Panc1 (cell line): ENCODE results near the gene GYPC. TPM values are rescaled to one million over a fixed set of nuclear protein-coding genes. Genes with fewer than 3 reads are reported as not detected.

Source experiments
- ATAC-seq: fragments of 200-7000 bp; cut with Tn5 transposase; 2 replicates; pipeline ENCODE4 v1.9.1; 2020; ENCODE audit warnings: mild to moderate bottlenecking, moderate library complexity
- BruUV-seq: library from RNA; stranded (reverse); fragments of 400-500 nt; replicated peaks from 2 replicates; lab custom pipeline; 2021; lab: Mats Ljungman, UMichigan
- CTCF ChIA-PET: fragments of 300-600 bp; sonication (Branson Sonifier 250); formaldehyde crosslinking; loops from one replicate; lab custom pipeline; 2022; ENCODE audit warnings: antibody characterized with exemption; lab: Charles Lee
- POLR2A ChIA-PET: fragments of 300-600 bp; sonication (Branson Sonifier 250); formaldehyde crosslinking; loops from one replicate; lab custom pipeline; 2022; ENCODE audit warnings: antibody characterized with exemption; lab: Charles Lee
- DNase-seq: peaks from one replicate; pipeline ENCODE4 v3.0.0-alpha.2; 2010; ENCODE audit warnings: low read depth, low spot score
- H3K27ac ChIP-seq: 2 replicates; pipeline ENCODE4 v1.5.1; 2011; ENCODE audit warnings: mild to moderate bottlenecking, low read length, inconsistent platforms
- H3K27me3 ChIP-seq: fragments of 200-500 bp; sonication (Bioruptor generic); 2 replicates; pipeline ENCODE4 v1.6.0; 2014; ENCODE audit warnings: low read length, inconsistent platforms; ENCODE audit not compliant: control insufficient read depth, insufficient read depth
- H3K36me3 ChIP-seq: fragments of 200-500 bp; sonication (Bioruptor generic); 2 replicates; pipeline ENCODE4 v1.5.1; 2014; ENCODE audit warnings: inconsistent platforms, mild to moderate bottlenecking, low read length, moderate library complexity; ENCODE audit not compliant: control insufficient read depth, insufficient read depth
- H3K4me1 ChIP-seq: 2 replicates; pipeline ENCODE4 v1.5.1; 2011; ENCODE audit warnings: inconsistent platforms, mild to moderate bottlenecking, low read length, moderate library complexity; ENCODE audit not compliant: control insufficient read depth, insufficient read depth
- H3K4me3 ChIP-seq, 2 experiments: 2 replicates each; pipeline ENCODE4 v1.5.1; 2011 to 2012; ENCODE audit warnings: low read depth in 2 of 2, low read length in 2 of 2, mild to moderate bottlenecking in 2 of 2, inconsistent platforms in 1 of 2, moderate library complexity in 1 of 2
- H3K9me3 ChIP-seq: fragments of 200-500 bp; sonication (Bioruptor generic); 2 replicates; pipeline ENCODE4 v1.5.1; 2014; ENCODE audit warnings: low read depth, mild to moderate bottlenecking, inconsistent platforms, low read length, moderate library complexity; ENCODE audit not compliant: control insufficient read depth, insufficient read depth
- CTCF ChIP-seq: fragments of 450-650 bp; IDR thresholded peaks from 2 replicates; pipeline ENCODE4 v1.5.1; 2017; ENCODE audit warnings: mild to moderate bottlenecking
- POLR2AphosphoS5 ChIP-seq: IDR thresholded peaks from 2 replicates; pipeline ENCODE4 v1.6.1; 2012; ENCODE audit warnings: mild to moderate bottlenecking, low read depth, low read length, moderate library complexity
- SIN3A ChIP-seq: IDR thresholded peaks from 2 replicates; pipeline ENCODE4 v1.6.1; 2012; ENCODE audit warnings: low read depth, mild to moderate bottlenecking, low read length, moderate library complexity, borderline replicate concordance; ENCODE audit not compliant: insufficient read depth
- TCF7L2 ChIP-seq: IDR thresholded peaks from 2 replicates; pipeline ENCODE4 v1.6.1; 2011; ENCODE audit warnings: mild to moderate bottlenecking, low read depth, low read length, inconsistent platforms
- in situ Hi-C: cut with HindIII; loops from 2 replicates; pipeline ENCODE4 v1.10.0; 2016; ENCODE audit warnings: low sequenced_read_pairs, low pct_unique_long_range_greater_than_20kb
- intact Hi-C: fragments of 100-400 bp; cut with micrococcal nuclease; formaldehyde crosslinking; loops from one replicate; pipeline ENCODE4 v1.10.0; 2022; ENCODE audit not compliant: unreplicated experiment
- total RNA-seq: library from RNA; stranded (reverse); gene quantifications from one replicate; pipeline ENCODE4 v1.2.1, GENCODE V29; 2021; ENCODE audit not compliant: unreplicated experiment
- TF ChIP-seq, protein P1 (sequence below), 2 experiments: IDR thresholded peaks; 2 replicates each; pipeline ENCODE4 v1.6.1; 2011 to 2012; ENCODE audit warnings: low read depth in 2 of 2, control low read depth in 1 of 2, low read length in 1 of 2, mild to moderate bottlenecking in 1 of 2, moderate library complexity in 1 of 2; ENCODE audit not compliant: insufficient read depth in 1 of 2

Gene GYPC
- total RNA-seq, 1 experiment from 2014 or later, result 0.57 TPM

- ATAC-seq (no peak), DNase-seq (no peak)
- CTCF ChIA-PET, result interaction anchor here (0.5 kb wide), 1 partner anchor 297 kb away, joined by 7 read pairs; no protein-coding TSS in a partner anchor
- no peak overlapping the region for H3K4me3 ChIP-seq
- in situ Hi-C loops, result no loop called here
- no peak for TF ChIP-seq TCF7L2
- TF ChIP-seq POLR2AphosphoS5, result no peak
- TF ChIP-seq CTCF, result no peak
- TF ChIP-seq, protein P1, sequence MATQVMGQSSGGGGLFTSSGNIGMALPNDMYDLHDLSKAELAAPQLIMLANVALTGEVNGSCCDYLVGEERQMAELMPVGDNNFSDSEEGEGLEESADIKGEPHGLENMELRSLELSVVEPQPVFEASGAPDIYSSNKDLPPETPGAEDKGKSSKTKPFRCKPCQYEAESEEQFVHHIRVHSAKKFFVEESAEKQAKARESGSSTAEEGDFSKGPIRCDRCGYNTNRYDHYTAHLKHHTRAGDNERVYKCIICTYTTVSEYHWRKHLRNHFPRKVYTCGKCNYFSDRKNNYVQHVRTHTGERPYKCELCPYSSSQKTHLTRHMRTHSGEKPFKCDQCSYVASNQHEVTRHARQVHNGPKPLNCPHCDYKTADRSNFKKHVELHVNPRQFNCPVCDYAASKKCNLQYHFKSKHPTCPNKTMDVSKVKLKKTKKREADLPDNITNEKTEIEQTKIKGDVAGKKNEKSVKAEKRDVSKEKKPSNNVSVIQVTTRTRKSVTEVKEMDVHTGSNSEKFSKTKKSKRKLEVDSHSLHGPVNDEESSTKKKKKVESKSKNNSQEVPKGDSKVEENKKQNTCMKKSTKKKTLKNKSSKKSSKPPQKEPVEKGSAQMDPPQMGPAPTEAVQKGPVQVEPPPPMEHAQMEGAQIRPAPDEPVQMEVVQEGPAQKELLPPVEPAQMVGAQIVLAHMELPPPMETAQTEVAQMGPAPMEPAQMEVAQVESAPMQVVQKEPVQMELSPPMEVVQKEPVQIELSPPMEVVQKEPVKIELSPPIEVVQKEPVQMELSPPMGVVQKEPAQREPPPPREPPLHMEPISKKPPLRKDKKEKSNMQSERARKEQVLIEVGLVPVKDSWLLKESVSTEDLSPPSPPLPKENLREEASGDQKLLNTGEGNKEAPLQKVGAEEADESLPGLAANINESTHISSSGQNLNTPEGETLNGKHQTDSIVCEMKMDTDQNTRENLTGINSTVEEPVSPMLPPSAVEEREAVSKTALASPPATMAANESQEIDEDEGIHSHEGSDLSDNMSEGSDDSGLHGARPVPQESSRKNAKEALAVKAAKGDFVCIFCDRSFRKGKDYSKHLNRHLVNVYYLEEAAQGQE (IDR thresholded peaks at IDR 0.05; ENCODE audit: insufficient read depth in 1 of 2, low read depth in 2 of 2, low read length in 1 of 2), result no peak
- TF ChIP-seq SIN3A, result no peak
- POLR2A ChIA-PET, result no interaction called here
- no TSS peak for BruUV-seq
- H3K36me3 ChIP-seq, result no peaks in the 10 kb centered on the region
- no peaks in the 10 kb centered on the region for H3K4me1 ChIP-seq
- no peak overlapping the region for H3K27ac ChIP-seq
- H3K27me3 ChIP-seq, result no peaks in the 10 kb centered on the region
- intact Hi-C loops, result no loop called here
- no peaks in the 10 kb centered on the region for H3K9me3 ChIP-seq
Observed at GRCh38 chr2:126696644-126697520, 40.9 kb downstream of the GYPC start.

- no peaks in the 10 kb centered on the region for H3K4me1 ChIP-seq
- ATAC-seq (no peak), DNase-seq (no peak)
- no peak overlapping the region for H3K4me3 ChIP-seq
- ChIA-PET POLR2A (no interaction called here), CTCF (no interaction called here)
- no TSS peak for BruUV-seq
- H3K27me3 ChIP-seq, result no peaks in the 10 kb centered on the region
- no peaks in the 10 kb centered on the region for H3K9me3 ChIP-seq
- in situ Hi-C loops, result no loop called here
- intact Hi-C loops, result no loop called here
- TF ChIP-seq SIN3A (no peak), POLR2AphosphoS5 (no peak), TCF7L2 (no peak), CTCF (no peak)
- TF ChIP-seq, protein P1 (IDR thresholded peaks at IDR 0.05; ENCODE audit: insufficient read depth in 1 of 2, low read depth in 2 of 2, low read length in 1 of 2), result no peak
- no peaks in the 10 kb centered on the region for H3K36me3 ChIP-seq
- no peak overlapping the region for H3K27ac ChIP-seq
Observed at GRCh38 chr2:126698376-126698775, 42.4 kb downstream of the GYPC start.
